Measurements from ENCODE around the gene RAPGEF3.

DNA sequence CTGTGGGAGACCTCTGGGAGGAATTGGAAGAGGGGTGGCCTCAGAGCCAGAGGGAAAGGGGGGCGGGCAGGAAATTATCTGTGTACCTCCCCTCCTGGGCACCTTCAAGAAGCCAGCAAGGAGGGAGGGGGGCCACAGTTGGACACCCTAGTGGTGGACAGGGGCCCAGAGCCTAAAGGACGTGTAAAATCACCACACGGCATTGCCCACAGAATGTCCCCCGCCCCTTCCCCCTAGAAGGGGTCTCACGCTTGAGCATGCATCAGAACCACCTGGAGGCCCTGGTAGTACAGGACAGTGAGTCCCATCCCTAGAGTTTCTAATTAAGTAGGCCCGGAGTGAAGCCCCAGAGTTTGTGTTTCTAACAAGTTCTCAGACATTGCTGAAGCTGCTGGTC is 41.6 kb downstream of the RAPGEF3 start:
- TF ChIP-seq, protein P1, sequence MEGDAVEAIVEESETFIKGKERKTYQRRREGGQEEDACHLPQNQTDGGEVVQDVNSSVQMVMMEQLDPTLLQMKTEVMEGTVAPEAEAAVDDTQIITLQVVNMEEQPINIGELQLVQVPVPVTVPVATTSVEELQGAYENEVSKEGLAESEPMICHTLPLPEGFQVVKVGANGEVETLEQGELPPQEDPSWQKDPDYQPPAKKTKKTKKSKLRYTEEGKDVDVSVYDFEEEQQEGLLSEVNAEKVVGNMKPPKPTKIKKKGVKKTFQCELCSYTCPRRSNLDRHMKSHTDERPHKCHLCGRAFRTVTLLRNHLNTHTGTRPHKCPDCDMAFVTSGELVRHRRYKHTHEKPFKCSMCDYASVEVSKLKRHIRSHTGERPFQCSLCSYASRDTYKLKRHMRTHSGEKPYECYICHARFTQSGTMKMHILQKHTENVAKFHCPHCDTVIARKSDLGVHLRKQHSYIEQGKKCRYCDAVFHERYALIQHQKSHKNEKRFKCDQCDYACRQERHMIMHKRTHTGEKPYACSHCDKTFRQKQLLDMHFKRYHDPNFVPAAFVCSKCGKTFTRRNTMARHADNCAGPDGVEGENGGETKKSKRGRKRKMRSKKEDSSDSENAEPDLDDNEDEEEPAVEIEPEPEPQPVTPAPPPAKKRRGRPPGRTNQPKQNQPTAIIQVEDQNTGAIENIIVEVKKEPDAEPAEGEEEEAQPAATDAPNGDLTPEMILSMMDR (conservative IDR thresholded peaks at IDR 0.05): no peak
- TF ChIP-seq EZH2 (IDR thresholded peaks at IDR 0.05; ENCODE audit: low read depth): no peak

All from PC-9 (cell line).